ENCODE data around the gene TP53INP2. TPM values are rescaled to one million over a fixed set of nuclear protein-coding genes. Genes with fewer than 3 reads are reported as not detected.
A peak's percentile ranks its signal among the peaks of the same experiment; 100 is the strongest.
"Not testable (repeated sequence)": the region's sequence is repeated elsewhere in the genome, so short reads cannot be mapped to it uniquely, and the experiment has no call there.

The TP53INP2 gene, protein sequence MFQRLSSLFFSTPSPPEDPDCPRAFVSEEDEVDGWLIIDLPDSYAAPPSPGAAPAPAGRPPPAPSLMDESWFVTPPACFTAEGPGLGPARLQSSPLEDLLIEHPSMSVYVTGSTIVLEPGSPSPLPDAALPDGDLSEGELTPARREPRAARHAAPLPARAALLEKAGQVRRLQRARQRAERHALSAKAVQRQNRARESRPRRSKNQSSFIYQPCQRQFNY
- total RNA-seq, result 5.4 and 10.9 TPM in 2 replicates

DNA sequence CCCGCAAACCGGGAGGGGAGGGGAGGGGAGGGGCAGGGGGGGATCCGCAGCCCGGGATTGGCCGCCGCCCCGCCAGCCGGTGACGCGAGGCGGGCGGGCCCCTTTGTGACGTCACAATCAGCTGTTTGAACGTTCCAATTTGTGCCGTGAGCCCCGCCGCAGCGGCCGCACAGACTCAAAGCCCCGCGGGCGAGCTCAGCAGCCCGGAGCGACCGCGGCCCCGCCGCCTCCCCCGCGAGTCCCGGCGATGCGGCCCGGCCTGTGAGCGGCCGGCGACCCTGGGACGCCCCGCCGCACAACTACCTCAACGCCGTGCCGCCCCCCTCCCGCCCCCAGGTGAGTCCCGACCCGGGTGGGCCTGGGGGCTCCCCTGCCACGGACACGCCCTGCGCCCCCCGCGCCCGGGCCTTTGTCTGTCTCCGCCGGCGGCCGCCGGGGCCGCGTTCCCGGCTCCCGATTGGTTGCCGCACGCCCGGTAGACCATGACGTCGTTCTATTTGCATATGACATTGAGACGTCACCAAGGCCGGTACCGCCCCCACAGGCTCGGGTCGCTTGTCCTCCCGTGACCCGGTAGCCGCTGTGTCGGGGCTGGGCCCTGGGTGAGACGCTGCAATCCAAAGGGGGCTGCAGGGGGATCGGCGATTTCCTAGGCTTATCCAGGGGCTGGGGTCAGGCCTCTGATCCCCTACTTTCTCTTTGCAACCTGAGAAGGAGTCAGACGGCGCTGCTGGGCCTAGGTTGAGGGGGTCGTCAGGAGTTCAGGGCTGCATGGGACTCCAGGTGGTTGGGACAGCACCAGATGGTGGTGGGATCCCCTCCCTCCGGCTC lies at the start of gene TP53INP2:
TP53INP2 (plus strand) TSS at position 168 of the 831 bp plus-strand sequence. CDS start 4,396 bp downstream, outside the sequence.
- peak; percentile 77 for DNase-seq (ENCODE audit: low read depth)

DNA sequence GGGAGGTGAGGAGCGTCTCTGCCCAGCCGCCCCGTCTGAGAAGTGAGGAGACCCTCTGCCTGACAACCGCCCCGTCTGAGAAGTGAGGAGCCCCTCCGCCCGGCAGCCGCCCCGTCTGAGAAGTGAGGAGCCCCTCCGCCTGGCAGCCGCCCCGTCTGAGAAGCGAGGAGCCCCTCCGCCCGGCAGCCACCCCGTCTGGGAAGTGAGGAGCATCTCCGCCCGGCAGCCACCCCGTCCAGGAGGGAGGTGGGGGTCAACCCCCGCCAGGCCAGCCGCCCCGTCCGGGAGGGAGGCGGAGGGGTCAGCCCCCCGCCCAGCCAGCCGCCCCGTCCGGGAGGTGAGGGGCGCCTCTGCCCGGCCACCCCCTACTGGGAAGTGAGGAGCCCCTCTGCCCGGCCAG lies 45.5 kb upstream of the TP53INP2 start:
- not testable (repeated sequence) for DNase-seq (ENCODE audit: low read depth)

DNA sequence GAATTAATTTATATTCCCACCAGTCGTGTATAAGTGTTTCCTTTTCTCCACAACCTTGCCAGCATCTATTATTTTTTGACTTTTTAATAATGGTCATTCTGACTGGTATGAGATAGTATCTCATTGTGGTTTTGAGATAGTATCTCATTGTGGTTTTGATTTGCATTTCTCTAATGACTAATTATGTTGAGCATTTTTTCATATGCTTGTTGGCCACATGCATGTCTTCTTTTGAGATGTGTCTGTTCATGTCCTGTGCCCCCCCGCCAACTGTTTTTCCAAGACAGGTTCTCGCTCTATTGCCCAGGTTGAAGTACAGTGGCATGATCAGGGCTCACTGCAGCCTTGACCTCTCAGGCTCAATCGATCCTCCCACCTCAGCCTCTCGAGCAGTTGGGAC lies 42.3 kb upstream of the TP53INP2 start:
- DNase-seq (ENCODE audit: low read depth), result not testable (repeated sequence)

DNA sequence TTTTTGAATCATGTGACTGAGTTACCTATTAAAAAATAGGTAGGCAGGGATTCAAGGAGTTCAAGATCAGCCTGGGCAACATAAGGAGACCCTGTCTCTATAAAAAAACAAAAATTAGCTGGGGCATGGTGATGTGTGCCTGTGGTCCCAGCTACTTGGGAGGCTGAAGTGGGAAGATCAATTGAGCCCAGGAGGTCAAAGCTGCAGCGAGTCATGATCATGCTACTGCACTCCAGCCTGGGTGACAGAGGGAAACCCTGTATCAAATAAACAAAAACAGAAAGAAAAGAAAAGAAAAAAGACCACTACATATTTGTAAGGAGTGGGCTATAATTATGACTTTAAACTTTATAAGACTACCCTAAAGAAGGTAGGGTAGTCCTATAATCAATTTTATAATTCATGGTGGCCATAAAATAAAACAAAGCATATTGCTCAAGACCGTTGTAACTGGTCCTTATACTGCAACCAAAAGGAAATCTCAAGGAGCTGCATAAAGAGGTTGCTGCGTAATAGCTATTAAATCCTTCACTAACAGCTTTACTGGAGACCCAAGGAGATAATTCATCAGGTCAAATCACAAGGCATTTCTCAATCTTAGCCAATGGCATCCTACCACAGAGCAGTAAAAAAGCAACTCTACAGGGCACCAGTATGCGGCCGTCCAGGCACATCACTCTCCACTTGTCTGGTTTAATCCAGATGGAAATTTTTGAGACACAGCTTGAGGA lies 40.8 kb upstream of the TP53INP2 start:
- DNase-seq (ENCODE audit: low read depth), result no peak

DNA sequence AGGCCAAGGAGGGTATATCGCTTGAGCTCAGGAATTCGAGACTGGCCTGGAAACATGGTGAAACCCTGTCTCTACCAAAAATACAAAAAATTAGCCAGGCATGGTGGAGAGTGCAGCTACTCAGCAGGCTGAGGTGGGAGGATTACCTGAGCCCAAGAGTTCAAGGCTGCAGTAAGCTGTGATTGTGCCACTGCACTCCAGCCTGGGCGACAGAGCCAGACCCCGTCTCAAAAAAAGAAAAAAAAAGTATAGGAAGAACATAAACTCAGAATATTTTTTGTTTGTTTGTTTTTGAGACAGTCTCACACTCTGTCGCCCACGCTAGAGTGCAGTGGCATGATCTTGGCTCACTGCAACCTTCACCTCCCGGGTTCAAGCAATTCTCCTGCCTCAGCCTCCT lies 39.4 kb upstream of the TP53INP2 start:
- not testable (repeated sequence) for DNase-seq (ENCODE audit: low read depth)

DNA sequence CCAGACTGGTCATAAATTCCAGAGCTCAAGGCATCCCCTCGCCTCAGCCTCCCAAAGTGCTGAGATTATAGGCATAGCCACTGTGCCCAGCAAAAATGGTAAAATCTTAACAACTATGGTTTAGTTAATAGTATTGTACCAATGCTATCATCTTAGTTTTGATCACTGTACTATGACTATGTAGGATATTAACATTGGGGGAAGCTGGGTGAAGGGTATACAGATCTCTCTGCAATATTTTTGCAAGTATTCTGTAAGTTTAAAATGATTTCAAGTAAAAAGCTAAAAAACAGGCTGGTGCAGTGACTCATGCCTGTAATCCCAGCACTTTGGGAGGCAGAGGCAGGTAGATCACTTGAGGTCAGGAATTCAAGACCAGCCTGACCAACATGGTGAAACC lies 35.0 kb upstream of the TP53INP2 start:
- no peak for DNase-seq (ENCODE audit: low read depth)

DNA sequence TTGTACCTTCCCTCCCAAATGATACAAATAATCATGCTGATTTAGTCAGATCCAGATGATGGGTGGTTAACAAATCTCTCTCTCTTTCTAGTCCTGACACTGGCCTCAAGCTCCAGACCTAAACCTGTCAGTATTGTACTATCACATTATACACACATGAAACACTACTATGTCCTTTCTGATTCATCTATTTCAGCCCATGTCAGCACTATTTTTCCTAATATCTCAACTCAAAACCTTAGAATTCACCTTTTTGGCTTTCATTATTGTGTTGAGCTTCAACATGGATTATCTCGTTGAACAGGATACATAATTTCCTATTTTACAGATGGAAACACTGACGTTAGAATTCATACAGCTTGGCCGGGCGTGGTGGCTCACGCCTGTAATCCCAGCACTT lies 30.7 kb upstream of the TP53INP2 start:
- no peak for DNase-seq (ENCODE audit: low read depth)

DNA sequence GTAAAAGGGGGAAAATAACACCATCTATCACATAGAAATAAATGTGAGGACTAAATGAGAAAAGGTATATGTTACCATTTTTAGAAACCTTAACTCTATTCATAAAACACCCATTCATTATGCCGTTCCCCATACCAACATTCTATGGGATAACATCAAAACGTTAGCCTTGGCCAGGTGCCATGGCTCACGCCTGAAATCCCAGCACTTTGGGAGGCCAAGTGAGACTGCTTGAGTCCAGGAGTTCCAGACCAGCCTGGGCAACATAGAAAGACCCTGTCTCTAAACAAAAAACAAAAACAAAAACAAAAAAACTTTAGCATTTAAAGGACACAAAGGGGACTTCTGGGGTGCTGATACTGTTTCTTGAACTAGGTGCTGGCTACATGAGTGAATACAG lies 28.6 kb upstream of the TP53INP2 start:
- no peak for DNase-seq (ENCODE audit: low read depth)

DNA sequence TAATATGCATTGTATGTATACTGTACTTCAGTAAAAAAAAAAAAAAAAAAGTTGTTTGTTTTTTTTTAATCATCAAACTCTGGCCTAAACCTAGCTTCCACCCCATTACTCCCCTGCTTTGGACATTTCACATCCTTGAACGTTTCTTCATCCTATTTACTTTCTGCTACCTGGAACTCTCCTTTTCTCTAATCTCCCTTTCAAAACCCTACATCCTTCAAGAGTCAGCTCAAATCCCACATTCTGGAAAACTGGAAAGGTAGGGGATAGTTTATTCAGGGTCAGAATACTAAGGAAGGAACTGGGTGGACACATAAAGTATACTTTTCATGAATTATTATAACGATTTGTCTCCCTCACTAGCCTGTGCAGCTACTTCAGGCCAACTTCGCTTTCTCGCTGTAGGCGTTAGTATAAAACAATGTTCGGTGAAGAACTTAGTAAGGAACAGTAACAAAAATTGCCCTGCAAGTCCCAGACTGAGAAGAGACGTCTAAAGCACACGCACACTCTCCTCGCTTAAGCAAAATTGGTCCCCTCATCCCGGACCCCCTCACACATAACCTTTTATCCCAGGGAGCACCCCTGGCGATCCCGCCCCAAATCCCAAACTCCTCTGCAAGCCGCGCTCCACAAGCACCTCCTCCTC lies 28.0 kb upstream of the TP53INP2 start:
- DNase-seq (ENCODE audit: low read depth), result no peak

DNA sequence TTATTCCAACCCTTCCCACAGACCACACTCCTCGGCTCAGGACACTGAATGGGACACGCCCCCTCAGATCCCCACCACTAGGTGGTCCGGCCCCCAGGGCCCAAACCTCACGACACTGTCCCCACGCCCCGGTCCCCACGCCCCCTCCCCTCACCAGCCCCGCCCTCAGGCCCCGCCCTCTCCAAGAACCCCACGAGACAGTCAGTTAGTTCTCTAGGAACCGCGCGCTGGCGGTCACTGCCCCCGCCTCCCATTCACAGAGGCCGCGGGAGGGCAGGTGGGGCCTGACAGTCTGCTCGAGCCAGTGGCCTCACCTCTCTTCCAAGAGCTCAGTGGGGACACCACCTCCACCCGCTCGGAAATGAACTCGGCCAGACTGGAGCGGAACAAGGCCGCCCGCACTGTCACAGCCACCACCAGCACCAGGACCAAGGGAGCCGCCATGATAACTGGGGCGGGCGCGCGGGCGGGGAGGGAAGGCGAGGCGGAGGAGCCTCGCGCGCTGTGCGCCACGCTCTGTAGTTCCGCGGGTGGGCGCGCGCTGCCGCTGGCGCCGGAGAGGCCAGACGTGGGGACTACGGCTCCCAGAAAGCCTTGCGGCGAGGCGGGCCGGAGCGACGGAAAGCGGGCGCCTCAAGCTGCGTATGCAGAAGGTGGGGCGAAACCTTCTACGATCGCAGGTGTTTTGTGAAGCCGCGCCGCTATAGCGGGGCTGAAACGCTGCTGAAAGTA lies 27.3 kb upstream of the TP53INP2 start, which contains the start of gene PIGU:
PIGU (minus strand) TSS at position 451 of the 732 bp plus-strand sequence; CDS start at position 444, 7 bp downstream.
- peak; percentile 86 for DNase-seq (ENCODE audit: low read depth)

DNA sequence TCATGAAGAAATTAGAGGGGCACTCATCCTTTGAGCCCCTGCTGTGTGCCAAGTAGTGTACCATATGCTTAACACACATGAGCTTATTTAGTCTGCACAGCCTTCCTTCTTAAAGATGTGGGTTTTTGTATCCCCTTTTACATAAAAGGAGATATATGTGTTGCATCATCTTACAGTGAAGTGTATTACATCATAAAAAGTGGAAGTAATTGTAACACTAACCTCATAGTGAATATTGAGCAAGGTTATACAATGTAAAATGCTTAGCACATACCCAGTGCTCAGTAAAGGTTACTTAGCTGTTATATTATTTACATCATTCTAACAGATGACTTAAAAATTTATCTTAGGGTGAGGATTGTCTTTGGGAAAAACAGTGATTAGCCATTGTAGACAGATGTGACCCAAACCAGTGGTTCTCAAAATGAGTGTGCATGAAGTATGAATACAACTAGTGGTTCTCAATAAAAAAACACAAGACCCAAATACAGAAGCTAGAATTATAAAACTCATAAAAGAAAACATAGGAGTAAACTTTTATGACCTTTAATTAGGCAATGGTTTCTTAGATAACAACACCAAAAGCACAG lies 23.5 kb upstream of the TP53INP2 start:
- DNase-seq (ENCODE audit: low read depth), result no peak

DNA sequence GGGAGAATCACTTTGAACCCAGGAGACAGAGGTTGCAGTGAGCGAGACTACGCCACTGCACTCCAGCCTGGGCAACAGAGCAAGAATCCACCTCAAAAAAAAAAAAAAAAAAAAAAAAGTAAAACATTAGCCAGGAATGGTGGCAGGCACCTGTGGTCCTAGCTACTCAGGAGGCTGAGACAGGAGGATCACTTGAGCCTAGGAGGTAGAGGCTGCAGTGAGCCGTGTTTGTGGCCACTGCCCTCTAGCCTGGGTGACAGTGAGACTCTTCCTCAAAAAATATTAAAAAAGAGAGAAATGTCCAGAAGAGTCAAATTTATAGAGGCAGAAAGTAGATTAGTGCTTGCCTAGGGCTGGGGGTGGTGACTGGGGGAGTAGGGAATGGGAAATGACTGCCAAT lies 20.5 kb upstream of the TP53INP2 start:
- no peak for DNase-seq (ENCODE audit: low read depth)

DNA sequence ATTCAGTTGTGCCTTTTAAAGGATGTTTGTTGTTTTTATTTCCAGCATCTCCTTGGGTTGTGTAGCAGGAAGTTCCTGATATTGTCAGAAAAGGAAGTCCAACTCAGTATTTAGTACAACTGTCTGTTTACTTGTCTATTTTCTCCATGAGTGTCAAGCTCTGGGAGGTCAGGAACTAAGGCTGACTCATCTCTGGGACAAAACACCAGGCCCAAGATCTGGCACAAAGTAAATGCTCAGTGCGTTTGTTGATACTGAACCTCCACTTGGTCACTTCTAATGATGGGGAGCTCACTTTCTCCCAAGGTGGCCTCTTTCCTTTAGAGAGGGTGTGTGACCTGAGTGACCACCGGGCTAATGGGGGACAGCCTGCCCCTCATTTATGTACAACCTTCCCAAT lies 14.7 kb upstream of the TP53INP2 start:
- DNase-seq (ENCODE audit: low read depth), result peak; percentile 23

DNA sequence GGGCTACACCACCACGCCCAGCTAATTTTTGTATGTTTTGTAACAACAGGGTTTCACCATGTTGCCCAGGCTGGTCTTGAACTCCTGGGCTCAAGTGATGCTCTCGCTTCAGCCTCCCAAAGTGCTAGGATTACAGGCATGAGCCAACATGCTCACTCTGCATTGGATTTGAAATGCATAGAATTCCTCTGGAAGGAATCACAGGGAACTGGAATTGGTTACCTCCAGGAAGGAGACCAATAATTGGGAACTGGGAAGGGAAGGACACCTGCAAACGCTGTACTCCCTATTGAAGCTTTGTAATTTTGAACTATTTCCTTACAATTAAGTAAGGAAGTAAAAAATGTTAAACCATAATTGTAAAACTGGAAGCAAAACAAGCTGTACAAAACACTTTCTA lies 12.3 kb upstream of the TP53INP2 start:
- no peak for DNase-seq (ENCODE audit: low read depth)

DNA sequence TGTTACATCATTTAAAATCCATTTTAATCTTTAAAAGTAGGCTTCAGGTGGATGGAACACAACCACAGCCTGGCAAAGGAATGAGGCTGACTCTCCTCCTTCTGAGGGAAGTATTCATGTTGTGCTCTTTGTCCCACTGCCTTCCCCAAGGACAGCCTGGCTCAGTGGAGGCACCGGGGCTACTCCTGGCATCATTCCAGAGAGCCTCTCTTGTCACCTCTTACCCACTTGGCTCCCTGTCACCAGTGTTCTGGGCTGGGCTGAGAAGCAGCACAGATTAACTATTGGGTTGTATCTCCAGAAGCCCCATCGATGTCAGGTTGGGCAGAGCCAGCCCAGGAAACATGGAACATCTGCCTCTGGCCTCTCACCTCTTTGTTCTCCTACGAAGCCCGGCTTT lies 10.7 kb upstream of the TP53INP2 start:
- DNase-seq (ENCODE audit: low read depth), result no peak

DNA sequence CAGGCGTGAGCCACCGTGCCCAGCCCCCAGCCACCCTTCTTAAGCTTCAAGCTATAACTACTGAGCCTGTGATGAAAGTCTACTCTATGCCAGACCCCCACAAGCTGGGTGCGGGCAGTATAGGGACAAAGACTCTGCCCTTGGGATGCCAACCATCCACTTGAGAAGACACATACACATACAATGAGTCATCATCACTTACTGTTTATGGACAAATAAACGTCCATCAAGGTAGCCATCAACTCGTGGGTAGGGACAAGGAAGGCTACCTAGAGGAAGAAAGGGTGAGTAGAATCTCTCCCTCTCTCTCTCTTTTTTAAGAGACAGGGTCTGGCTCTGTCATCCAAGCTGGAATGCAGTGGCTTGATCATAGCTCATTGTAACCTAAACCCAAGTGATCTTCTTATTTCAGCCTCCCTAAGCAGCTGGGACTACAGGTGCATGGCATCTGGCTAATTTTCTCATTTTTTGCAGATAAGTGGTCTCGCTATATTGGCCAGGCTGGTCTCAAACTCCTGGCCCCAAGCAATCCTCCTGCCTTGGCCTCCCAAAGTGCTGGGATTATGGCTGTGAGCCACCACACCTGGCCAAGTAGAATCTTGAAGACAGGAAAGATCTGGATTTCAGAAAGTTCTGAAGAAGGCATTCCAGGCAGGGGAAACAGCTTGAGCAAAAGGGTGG lies 2.6 kb upstream of the TP53INP2 start:
- no peak for DNase-seq (ENCODE audit: low read depth)

DNA sequence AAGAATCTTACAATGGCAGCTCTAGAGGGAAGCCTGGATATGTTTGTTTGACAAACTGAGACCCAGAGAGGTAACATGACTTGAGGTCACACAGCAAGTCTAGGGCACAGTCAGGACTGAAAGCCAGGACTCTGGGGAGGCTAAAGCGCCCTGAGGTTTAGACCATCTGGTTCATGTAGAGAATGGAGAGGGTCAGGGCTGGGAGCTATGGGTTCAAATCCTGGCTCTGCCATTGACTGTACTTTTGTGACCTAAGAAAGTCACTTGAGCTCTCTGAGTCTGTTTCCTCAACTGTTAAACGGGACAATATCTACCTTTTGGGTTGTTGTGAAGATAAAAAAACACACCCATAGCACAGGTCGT lies 1.1 kb upstream of the TP53INP2 start:
- DNase-seq (ENCODE audit: low read depth), result no peak

DNA sequence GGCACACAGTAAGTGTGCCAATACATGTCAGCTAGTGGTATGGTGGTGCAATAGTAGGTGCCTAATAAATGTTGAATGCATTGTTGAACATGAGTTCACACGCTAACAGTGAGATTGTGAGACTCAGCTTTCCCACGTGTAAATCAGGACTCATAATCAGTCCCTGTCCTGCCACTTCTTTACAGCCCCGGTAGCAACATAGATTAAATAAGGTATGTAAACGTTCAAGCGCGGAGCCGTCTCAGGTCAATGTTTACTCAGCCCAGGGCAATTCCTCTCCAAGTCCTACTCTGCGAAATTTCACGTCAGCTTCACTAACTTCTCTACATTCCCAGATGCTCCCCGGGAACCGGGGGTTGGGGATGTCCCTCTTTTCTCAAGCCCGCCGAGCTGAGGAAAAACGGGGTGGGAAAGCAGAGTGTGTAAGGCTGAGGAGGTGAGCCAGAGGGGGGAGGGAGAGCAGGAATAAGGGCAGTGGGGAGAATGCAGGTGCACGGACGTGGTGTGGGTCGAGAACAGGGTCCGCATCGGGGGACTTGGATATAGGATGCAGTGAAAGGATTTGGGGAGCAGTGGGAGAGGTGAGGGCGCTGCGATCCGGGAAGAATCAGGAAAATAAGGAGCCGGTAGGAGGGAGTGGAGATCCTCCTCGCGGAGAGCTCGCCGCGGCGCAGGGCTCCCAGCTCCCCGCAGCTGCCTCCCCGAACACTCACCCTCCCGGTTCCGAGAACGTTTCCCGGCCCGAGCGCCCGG lies 544 bp upstream of the TP53INP2 start:
- DNase-seq (ENCODE audit: low read depth), result no peak

DNA sequence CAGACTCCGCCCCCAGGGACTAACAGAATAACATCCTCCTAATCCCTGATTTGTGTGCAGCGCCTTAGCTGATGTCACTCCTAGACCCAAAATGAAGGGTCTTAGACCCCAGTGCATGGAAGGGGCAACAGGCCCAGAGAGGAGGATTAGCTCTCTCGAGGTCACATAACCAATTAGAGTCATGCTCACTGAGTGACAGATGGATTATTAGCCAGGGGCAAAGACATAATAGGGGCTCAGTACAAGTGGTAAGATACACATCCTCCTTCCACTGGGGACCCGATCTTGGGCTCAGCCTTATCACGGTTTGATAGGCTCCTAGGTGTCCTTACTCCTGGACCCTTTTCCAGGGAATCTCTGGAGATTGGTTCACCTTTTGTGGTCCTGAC lies 858 bp downstream of the TP53INP2 start:
- no peak for DNase-seq (ENCODE audit: low read depth)

All from renal cortical epithelial cell (primary cell).